Measurements from ENCODE around the gene ACOX2.

The ACOX2 gene

DNA sequence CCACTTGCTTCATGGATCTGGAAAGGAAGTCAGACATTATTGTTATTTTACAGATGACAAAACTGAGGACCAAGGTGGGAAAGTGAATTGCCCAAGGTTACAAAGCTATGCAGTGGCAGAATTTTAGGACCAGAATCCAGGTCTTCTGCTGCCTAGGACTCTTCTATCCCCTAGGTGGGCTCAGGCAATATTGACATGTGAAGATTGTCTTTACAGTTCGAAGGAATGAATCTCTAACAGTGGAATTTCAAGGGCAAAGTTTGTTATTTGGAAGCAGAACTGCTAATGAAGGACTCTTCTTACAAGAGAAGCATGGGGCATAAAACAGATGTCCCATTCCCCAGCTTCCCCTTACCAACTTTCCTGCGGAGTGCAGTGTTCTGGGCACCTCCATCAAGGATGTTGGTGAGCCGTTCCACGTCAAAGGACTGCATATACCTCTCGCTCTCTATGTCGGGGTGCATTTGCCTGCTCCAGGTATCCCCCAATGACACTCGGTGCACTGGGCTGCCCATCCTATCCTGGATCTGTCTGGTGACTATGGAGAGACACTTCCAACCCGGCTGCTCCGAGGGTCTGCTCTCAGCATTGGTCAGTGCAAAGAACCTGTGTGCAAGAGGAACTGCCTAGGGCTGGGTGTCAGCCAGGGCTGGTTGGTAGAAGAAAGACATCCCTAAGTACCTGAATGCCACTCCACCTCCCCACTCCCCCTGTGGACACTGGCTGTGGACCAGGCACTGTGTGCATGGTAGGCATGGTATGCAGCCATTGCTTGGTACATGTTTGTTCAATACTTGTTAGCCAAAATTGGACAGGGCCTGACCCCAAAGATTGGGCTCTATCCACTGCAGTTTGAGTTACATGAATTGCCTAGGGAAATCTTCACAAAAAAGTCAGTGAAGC, 2.1 kb downstream of the ACOX2 start:
- H3K4me2 ChIP-seq (ENCODE audit: low read length) = no peak overlapping the region
- H3K4me1 ChIP-seq (ENCODE audit: low read length) = peaks cover 6% of the 10 kb centered on the region
- H3K79me2 ChIP-seq (ENCODE audit: low read length) = no peaks in the 10 kb centered on the region
- no peak overlapping the region for H2AFZ ChIP-seq (ENCODE audit: low read depth, low read length)
- H3K9ac ChIP-seq (ENCODE audit: low read length) = no peak overlapping the region
- H3K9me3 ChIP-seq (ENCODE audit: insufficient read depth, low read length) = no peaks in the 10 kb centered on the region
- H4K20me1 ChIP-seq (ENCODE audit: insufficient read depth, low read length) = no peaks in the 10 kb centered on the region
- no peak overlapping the region for H3K4me3 ChIP-seq (ENCODE audit: low read length)
- no peaks in the 10 kb centered on the region for H3K27me3 ChIP-seq (ENCODE audit: low read depth, low read length)
- no peak overlapping the region for H3K27ac ChIP-seq (ENCODE audit: low read length)
- no peaks in the 10 kb centered on the region for H3K36me3 ChIP-seq (replicated peaks; ENCODE audit: low read depth, low read length)
- TF ChIP-seq EZH2phosphoT487 (IDR thresholded peaks at IDR 0.05; ENCODE audit: low read depth) = no peak
- TF ChIP-seq, protein P1, sequence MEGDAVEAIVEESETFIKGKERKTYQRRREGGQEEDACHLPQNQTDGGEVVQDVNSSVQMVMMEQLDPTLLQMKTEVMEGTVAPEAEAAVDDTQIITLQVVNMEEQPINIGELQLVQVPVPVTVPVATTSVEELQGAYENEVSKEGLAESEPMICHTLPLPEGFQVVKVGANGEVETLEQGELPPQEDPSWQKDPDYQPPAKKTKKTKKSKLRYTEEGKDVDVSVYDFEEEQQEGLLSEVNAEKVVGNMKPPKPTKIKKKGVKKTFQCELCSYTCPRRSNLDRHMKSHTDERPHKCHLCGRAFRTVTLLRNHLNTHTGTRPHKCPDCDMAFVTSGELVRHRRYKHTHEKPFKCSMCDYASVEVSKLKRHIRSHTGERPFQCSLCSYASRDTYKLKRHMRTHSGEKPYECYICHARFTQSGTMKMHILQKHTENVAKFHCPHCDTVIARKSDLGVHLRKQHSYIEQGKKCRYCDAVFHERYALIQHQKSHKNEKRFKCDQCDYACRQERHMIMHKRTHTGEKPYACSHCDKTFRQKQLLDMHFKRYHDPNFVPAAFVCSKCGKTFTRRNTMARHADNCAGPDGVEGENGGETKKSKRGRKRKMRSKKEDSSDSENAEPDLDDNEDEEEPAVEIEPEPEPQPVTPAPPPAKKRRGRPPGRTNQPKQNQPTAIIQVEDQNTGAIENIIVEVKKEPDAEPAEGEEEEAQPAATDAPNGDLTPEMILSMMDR (IDR thresholded peaks at IDR 0.05; ENCODE audit: low read depth, low read length) = no peak

DNA sequence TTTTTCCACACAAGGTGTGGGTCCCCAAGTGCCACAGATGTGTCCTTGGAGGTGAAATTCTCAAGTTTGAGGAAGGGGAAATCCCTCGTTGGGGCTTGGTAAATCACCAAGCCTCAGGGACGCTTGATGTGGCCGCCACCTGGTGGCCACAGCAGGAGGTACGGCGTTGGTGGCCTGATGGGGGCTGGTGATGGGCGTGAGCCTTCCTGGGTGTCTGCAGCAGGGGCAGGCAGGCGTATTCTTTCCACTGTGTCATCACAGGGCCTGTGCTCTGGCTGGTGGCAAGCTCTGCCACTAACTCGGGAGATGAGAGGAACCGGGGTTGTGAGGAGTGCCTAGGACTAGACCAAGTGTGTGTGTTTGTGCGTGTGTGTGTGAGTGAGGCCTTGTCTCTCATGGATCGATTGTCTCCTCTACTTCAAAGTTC, 4.2 kb downstream of the ACOX2 start:
- Histone ChIP-seq H3K27me3 (ENCODE audit: low read depth, low read length) (no peaks in the 10 kb centered on the region), H3K4me2 (ENCODE audit: low read length) (peak overlapping the region; percentile 8; the same call in 1 of the 2 replicates), H3K9ac (ENCODE audit: low read length) (peak overlapping the region; percentile 7; the same call in 1 of the 2 replicates), H3K4me3 (ENCODE audit: low read length) (no peak overlapping the region), H3K36me3 (replicated peaks; ENCODE audit: low read depth, low read length) (no peaks in the 10 kb centered on the region), H4K20me1 (ENCODE audit: insufficient read depth, low read length) (no peaks in the 10 kb centered on the region), H3K27ac (ENCODE audit: low read length) (no peak overlapping the region), H3K79me2 (ENCODE audit: low read length) (no peaks in the 10 kb centered on the region), H2AFZ (ENCODE audit: low read depth, low read length) (peak overlapping the region; percentile 67; the same call in 1 of the 2 replicates), H3K4me1 (ENCODE audit: low read length) (peaks cover 6% of the 10 kb centered on the region), H3K9me3 (ENCODE audit: insufficient read depth, low read length) (no peaks in the 10 kb centered on the region)
- TF ChIP-seq, protein P1 (IDR thresholded peaks at IDR 0.05; ENCODE audit: low read depth, low read length) = peak; percentile 97
- TF ChIP-seq EZH2phosphoT487 (IDR thresholded peaks at IDR 0.05; ENCODE audit: low read depth) = no peak

DNA sequence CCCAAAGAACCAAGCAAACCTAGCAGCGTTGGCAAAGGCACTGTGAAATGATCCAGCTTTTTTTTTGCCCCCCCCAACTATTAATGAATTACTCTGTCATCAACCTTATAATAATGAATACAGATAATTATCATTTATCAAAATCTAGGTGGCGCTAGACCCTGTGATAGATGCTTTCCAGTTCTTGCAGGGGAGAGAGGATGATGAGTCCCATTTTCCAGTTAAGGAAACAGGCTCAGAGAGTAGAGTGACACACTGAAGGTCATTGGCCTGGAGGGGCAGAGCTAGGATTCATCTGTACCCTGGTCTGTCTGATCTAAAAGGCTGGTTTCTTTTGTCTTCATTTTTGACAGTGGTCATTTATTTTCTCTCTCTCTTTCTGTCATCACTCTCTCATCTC, 5.0 kb downstream of the ACOX2 start:
- no peak overlapping the region for H3K4me3 ChIP-seq (ENCODE audit: low read length)
- no peaks in the 10 kb centered on the region for H4K20me1 ChIP-seq (ENCODE audit: insufficient read depth, low read length)
- peaks cover 6% of the 10 kb centered on the region for H3K4me1 ChIP-seq (ENCODE audit: low read length)
- H3K79me2 ChIP-seq (ENCODE audit: low read length) = no peaks in the 10 kb centered on the region
- no peak overlapping the region for H3K27ac ChIP-seq (ENCODE audit: low read length)
- H3K27me3 ChIP-seq (ENCODE audit: low read depth, low read length) = no peaks in the 10 kb centered on the region
- no peak overlapping the region for H2AFZ ChIP-seq (ENCODE audit: low read depth, low read length)
- H3K4me2 ChIP-seq (ENCODE audit: low read length) = no peak overlapping the region
- no peak for TF ChIP-seq EZH2phosphoT487 (IDR thresholded peaks at IDR 0.05; ENCODE audit: low read depth)
- TF ChIP-seq, protein P1 (IDR thresholded peaks at IDR 0.05; ENCODE audit: low read depth, low read length) = peak; percentile 31
- no peaks in the 10 kb centered on the region for H3K36me3 ChIP-seq (replicated peaks; ENCODE audit: low read depth, low read length)
- H3K9ac ChIP-seq (ENCODE audit: low read length) = no peak overlapping the region
- no peaks in the 10 kb centered on the region for H3K9me3 ChIP-seq (ENCODE audit: insufficient read depth, low read length)

DNA sequence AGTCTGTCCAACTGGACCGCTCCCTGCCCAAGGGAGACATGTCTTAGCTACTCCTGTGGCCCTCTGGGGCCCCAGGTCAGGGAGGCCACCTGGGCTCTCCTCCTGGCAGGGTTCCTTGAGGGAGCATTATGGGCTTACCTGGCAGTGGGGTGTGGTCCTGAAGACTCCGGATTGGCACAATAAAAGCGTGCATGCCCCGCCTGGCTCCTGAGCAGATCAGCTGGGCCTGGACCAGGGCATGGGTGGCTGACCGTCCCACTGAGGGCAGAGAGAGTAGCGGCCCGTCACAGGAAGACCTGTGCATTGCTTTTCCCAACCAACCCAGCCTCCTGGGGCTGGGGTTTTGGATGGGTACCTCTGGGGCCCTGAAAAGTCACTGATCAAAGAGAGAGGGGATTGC, 5.4 kb downstream of the ACOX2 start:
- Histone ChIP-seq H4K20me1 (ENCODE audit: insufficient read depth, low read length) (no peaks in the 10 kb centered on the region), H3K27me3 (ENCODE audit: low read depth, low read length) (no peaks in the 10 kb centered on the region), H3K9me3 (ENCODE audit: insufficient read depth, low read length) (no peaks in the 10 kb centered on the region), H3K9ac (ENCODE audit: low read length) (no peak overlapping the region), H3K27ac (ENCODE audit: low read length) (no peak overlapping the region), H3K4me1 (ENCODE audit: low read length) (peaks cover 6% of the 10 kb centered on the region), H2AFZ (ENCODE audit: low read depth, low read length) (no peak overlapping the region), H3K79me2 (ENCODE audit: low read length) (no peaks in the 10 kb centered on the region), H3K4me3 (ENCODE audit: low read length) (no peak overlapping the region), H3K4me2 (ENCODE audit: low read length) (no peak overlapping the region), H3K36me3 (replicated peaks; ENCODE audit: low read depth, low read length) (no peaks in the 10 kb centered on the region)
- no peak for TF ChIP-seq EZH2phosphoT487 (IDR thresholded peaks at IDR 0.05; ENCODE audit: low read depth)
- TF ChIP-seq, protein P1 (IDR thresholded peaks at IDR 0.05; ENCODE audit: low read depth, low read length) = no peak

All from OCI-LY3 (cell line).